H9 (cell line): ENCODE results near the gene PLA2G2C. TPM values are rescaled to one million over a fixed set of nuclear protein-coding genes. Genes with fewer than 3 reads are reported as not detected.

Experiments
- DNase-seq: peaks from one replicate; pipeline ENCODE4 v3.0.0-alpha.2; 2017
- H2AFZ ChIP-seq: one replicate; pipeline ENCODE4 v1.6.1; 2013; ENCODE audit warnings: mild to moderate bottlenecking, low read length, control low read depth, moderate library complexity
- H2AK5ac ChIP-seq: 2 replicates; pipeline ENCODE4 v1.6.1; 2013; ENCODE audit warnings: low read length, control low read depth, mixed read lengths; ENCODE audit not compliant: insufficient read length
- H2BK120ac ChIP-seq: one replicate; pipeline ENCODE4 v1.6.1; 2013; ENCODE audit warnings: low read depth, mild to moderate bottlenecking, low read length, control low read depth, inconsistent platforms; ENCODE audit not compliant: poor library complexity, severe bottlenecking
- H2BK12ac ChIP-seq: 2 replicates; pipeline ENCODE4 v1.6.1; 2013; ENCODE audit warnings: low read length, control low read depth, mixed read lengths, low read depth; ENCODE audit not compliant: insufficient read length
- H2BK15ac ChIP-seq: 2 replicates; pipeline ENCODE4 v1.6.1; 2013; ENCODE audit warnings: low read depth, low read length, control low read depth
- H2BK20ac ChIP-seq: one replicate; pipeline ENCODE4 v1.6.1; 2013; ENCODE audit warnings: low read depth, mild to moderate bottlenecking, low read length, control low read depth, inconsistent platforms; ENCODE audit not compliant: poor library complexity, severe bottlenecking
- H2BK5ac ChIP-seq: 2 replicates; pipeline ENCODE4 v1.6.1; 2013; ENCODE audit warnings: low read length, control low read depth, mixed read lengths; ENCODE audit not compliant: insufficient read length
- H3K14ac ChIP-seq: 2 replicates; pipeline ENCODE4 v1.6.1; 2013; ENCODE audit warnings: low read length, control low read depth; ENCODE audit not compliant: insufficient read depth
- H3K18ac ChIP-seq: 2 replicates; pipeline ENCODE4 v1.6.1; 2013; ENCODE audit warnings: low read depth, mild to moderate bottlenecking, mixed read lengths, low read length, control low read depth; ENCODE audit not compliant: insufficient read length
- H3K23ac ChIP-seq: 2 replicates; pipeline ENCODE4 v1.6.1; 2013; ENCODE audit warnings: low read length, control low read depth, mixed read lengths, low read depth; ENCODE audit not compliant: insufficient read length
- H3K23me2 ChIP-seq: 2 replicates; pipeline ENCODE4 v1.6.1; 2013; ENCODE audit warnings: low read depth, mild to moderate bottlenecking, mixed read lengths, low read length, control low read depth; ENCODE audit not compliant: insufficient read length, poor library complexity, severe bottlenecking
- H3K27ac ChIP-seq: 2 replicates; pipeline ENCODE4 v1.5.1; 2013; ENCODE audit warnings: low read length, control low read depth, mixed read lengths, low read depth; ENCODE audit not compliant: insufficient read length
- H3K27me3 ChIP-seq: 2 replicates; pipeline ENCODE4 v1.6.1; 2013; ENCODE audit warnings: low read length, control low read depth, inconsistent platforms; ENCODE audit not compliant: insufficient read depth
- H3K4ac ChIP-seq: 2 replicates; pipeline ENCODE4 v1.6.1; 2013; ENCODE audit warnings: low read depth, mild to moderate bottlenecking, control low read depth, inconsistent platforms, low read length, moderate library complexity
- H3K4me1 ChIP-seq: 2 replicates; pipeline ENCODE4 v1.6.1; 2013; ENCODE audit warnings: low read length, control low read depth, inconsistent platforms; ENCODE audit not compliant: insufficient read depth
- H3K4me2 ChIP-seq: 2 replicates; pipeline ENCODE4 v1.6.1; 2013; ENCODE audit warnings: low read length, control low read depth, mixed read lengths; ENCODE audit not compliant: insufficient read length, insufficient read depth
- H3K56ac ChIP-seq: 2 replicates; pipeline ENCODE4 v1.6.1; 2013; ENCODE audit warnings: low read depth, mild to moderate bottlenecking, mixed read lengths, low read length, control low read depth; ENCODE audit not compliant: insufficient read length
- H3K79me1 ChIP-seq: 2 replicates; pipeline ENCODE4 v1.6.1; 2013; ENCODE audit warnings: low read depth, mild to moderate bottlenecking, moderate library complexity, low read length, control low read depth, inconsistent platforms; ENCODE audit not compliant: insufficient read depth, poor library complexity, severe bottlenecking
- H3K79me2 ChIP-seq: 2 replicates; pipeline ENCODE4 v1.6.1; 2013; ENCODE audit warnings: low read length, control low read depth, inconsistent platforms; ENCODE audit not compliant: insufficient read depth
- H3K9ac ChIP-seq: 2 replicates; pipeline ENCODE4 v1.6.1; 2013; ENCODE audit warnings: low read length, control low read depth, mixed read lengths; ENCODE audit not compliant: insufficient read length; ENCODE audit errors: extremely low read depth
- H3K9me3 ChIP-seq: one replicate; pipeline ENCODE4 v1.6.1; 2013; ENCODE audit warnings: low read depth, low read length, inconsistent platforms; ENCODE audit not compliant: control insufficient read depth
- H3T11ph ChIP-seq: one replicate; pipeline ENCODE4 v1.6.1; 2013; ENCODE audit warnings: mild to moderate bottlenecking, low read length, control low read depth, inconsistent platforms
- H4K20me1 ChIP-seq: one replicate; pipeline ENCODE4 v1.6.1; 2013; ENCODE audit not compliant: control insufficient read depth, insufficient read length, insufficient read depth
- H4K5ac ChIP-seq: 2 replicates; pipeline ENCODE4 v1.6.1; 2013; ENCODE audit warnings: low read depth, mild to moderate bottlenecking, mixed read lengths, low read length, control low read depth; ENCODE audit not compliant: insufficient read length
- H4K8ac ChIP-seq: replicated peaks from 2 replicates; pipeline ENCODE4 v1.6.1; 2013; ENCODE audit warnings: low read length, control low read depth, mixed read lengths, low read depth; ENCODE audit not compliant: insufficient read length
- H4K91ac ChIP-seq: 2 replicates; pipeline ENCODE4 v1.6.1; 2013; ENCODE audit warnings: low read depth, mild to moderate bottlenecking, moderate library complexity, mixed read lengths, low read length, control low read depth; ENCODE audit not compliant: insufficient read length
- H3K27ac Mint-ChIP-seq, 3 experiments: 2 replicates in 2 of 3; 3 replicates in 1 of 3; pipeline ENCODE4 v1.8.0; 2020 to 2021; ENCODE audit warnings: mixed read lengths in 3 of 3, mild to moderate bottlenecking in 1 of 3, moderate library complexity in 1 of 3
- H3K27me3 Mint-ChIP-seq: 2 replicates; pipeline ENCODE4 v1.8.0; 2021; ENCODE audit warnings: low read depth, mild to moderate bottlenecking, moderate library complexity, mixed read lengths
- H3K36me3 Mint-ChIP-seq, 3 experiments: 2 replicates in 2 of 3; 3 replicates in 1 of 3; pipeline ENCODE4 v1.8.0; 2020 to 2021; ENCODE audit warnings: low read depth in 3 of 3, mixed read lengths in 3 of 3; ENCODE audit not compliant: insufficient read depth in 1 of 3
- H3K4me1 Mint-ChIP-seq, 2 experiments: 2 replicates each; pipeline ENCODE4 v1.8.0; 2020; ENCODE audit warnings: mixed read lengths in 2 of 2
- H3K4me3 Mint-ChIP-seq, 2 experiments: 2 replicates in 1 of 2; 3 replicates in 1 of 2; pipeline ENCODE4 v1.8.0; 2020 to 2021; ENCODE audit warnings: mild to moderate bottlenecking in 2 of 2, mixed read lengths in 2 of 2, moderate library complexity in 1 of 2
- H3K9me3 Mint-ChIP-seq, 2 experiments: 2 replicates in 1 of 2; 3 replicates in 1 of 2; pipeline ENCODE4 v1.8.0; 2020; ENCODE audit warnings: mild to moderate bottlenecking in 2 of 2, mixed read lengths in 2 of 2, moderate library complexity in 1 of 2
- WGBS: extraction: QIAGEN DNeasy Blood & Tissue Kit; methylation state at CpG from one replicate; pipeline ENCODE4 v1.1.7; 2013; ENCODE audit warnings: missing lambda C conversion rate, low lambda C conversion rate, mixed read lengths; ENCODE audit not compliant: insufficient read length; ENCODE audit errors: extremely low coverage; 5-methylcytosine and 5-hydroxymethylcytosine counted together
- total RNA-seq: library from RNA; stranded (reverse); gene quantifications from 2 replicates; pipeline ENCODE4 v1.2.1, GENCODE V29; 2021
- TF ChIP-seq, protein P1 (sequence below): fragments of 200-600 bp; sonication (generic); conservative IDR thresholded peaks from 3 replicates; pipeline ENCODE4 v1.8.0; 2021; ENCODE audit warnings: antibody characterized with exemption, mild to moderate bottlenecking

PLA2G2C gene
- total RNA-seq, 1 experiment from 2014 or later: not detected

DNA sequence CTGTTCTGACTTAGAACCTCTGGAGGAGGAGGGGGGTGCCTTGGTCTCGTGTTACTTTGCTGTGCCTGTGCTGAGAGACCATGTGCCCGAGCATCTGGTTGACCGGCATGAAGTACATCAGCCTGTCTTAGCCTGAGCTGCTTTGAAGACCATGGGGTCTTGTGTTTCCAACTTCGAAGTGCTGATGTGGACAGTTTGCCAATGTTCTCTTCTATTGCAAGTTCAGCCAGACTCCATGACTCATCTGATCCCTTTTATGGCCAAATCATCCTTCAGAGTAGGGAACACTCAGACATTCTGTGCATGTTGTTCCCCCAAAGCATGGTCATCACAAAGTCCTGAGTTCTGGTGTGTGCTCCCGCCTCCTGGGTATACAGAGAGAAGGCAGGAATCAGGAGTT is 6.0 kb upstream of the PLA2G2C start:
- H2AK5ac ChIP-seq: no peak overlapping the region
- H2BK15ac ChIP-seq: no peak overlapping the region
- H3K79me1 ChIP-seq: no peaks in the 10 kb centered on the region
- peaks cover 56% of the 10 kb centered on the region for H3K27me3 Mint-ChIP-seq
- no peak overlapping the region for H4K5ac ChIP-seq
- H2BK5ac ChIP-seq: no peak overlapping the region
- no peak overlapping the region for H4K91ac ChIP-seq
- no peak overlapping the region for H3K4me3 Mint-ChIP-seq
- WGBS: no CpG with 5 or more reads among the region's 5 CpGs
- no peak overlapping the region for H2BK20ac ChIP-seq
- no peak overlapping the region; a peak in 1 of 7 replicates for H3K27ac Mint-ChIP-seq
- H2BK12ac ChIP-seq: no peak overlapping the region
- no peaks in the 10 kb centered on the region for H3K4me1 ChIP-seq
- no peaks in the 10 kb centered on the region; the same call in 1 of the 2 replicates for H3K27me3 ChIP-seq
- TF ChIP-seq, protein P1, sequence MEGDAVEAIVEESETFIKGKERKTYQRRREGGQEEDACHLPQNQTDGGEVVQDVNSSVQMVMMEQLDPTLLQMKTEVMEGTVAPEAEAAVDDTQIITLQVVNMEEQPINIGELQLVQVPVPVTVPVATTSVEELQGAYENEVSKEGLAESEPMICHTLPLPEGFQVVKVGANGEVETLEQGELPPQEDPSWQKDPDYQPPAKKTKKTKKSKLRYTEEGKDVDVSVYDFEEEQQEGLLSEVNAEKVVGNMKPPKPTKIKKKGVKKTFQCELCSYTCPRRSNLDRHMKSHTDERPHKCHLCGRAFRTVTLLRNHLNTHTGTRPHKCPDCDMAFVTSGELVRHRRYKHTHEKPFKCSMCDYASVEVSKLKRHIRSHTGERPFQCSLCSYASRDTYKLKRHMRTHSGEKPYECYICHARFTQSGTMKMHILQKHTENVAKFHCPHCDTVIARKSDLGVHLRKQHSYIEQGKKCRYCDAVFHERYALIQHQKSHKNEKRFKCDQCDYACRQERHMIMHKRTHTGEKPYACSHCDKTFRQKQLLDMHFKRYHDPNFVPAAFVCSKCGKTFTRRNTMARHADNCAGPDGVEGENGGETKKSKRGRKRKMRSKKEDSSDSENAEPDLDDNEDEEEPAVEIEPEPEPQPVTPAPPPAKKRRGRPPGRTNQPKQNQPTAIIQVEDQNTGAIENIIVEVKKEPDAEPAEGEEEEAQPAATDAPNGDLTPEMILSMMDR: no peak
- no peak overlapping the region for H2AFZ ChIP-seq
- H3K36me3 Mint-ChIP-seq: no peaks in the 10 kb centered on the region; a peak in 1 of 7 replicates
- no peaks in the 10 kb centered on the region for H4K20me1 ChIP-seq
- no peak for DNase-seq
- no peak overlapping the region for H3K23ac ChIP-seq
- no peak overlapping the region for H3K18ac ChIP-seq
- H3K9me3 ChIP-seq: no peaks in the 10 kb centered on the region
- no peaks in the 10 kb centered on the region for H3K79me2 ChIP-seq
- H3K9me3 Mint-ChIP-seq: no peaks in the 10 kb centered on the region
- no peak overlapping the region for H3K14ac ChIP-seq
- H3K56ac ChIP-seq: no peak overlapping the region
- no peak overlapping the region for H3T11ph ChIP-seq
- no peak overlapping the region for H3K9ac ChIP-seq
- no peak overlapping the region for H3K4ac ChIP-seq
- no peaks in the 10 kb centered on the region for H3K23me2 ChIP-seq
- H3K27ac ChIP-seq: no peak overlapping the region
- H2BK120ac ChIP-seq: no peak overlapping the region
- H3K4me2 ChIP-seq: no peak overlapping the region
- no peak overlapping the region for H4K8ac ChIP-seq
- H3K4me1 Mint-ChIP-seq: peaks cover 13 to 18% of the 10 kb centered on the region in 2 experiments
